ENCODE measurements around the gene GALNT15. TPM values are rescaled to one million over a fixed set of nuclear protein-coding genes. Genes with fewer than 3 reads are reported as not detected.

The GALNT15 gene
- polyA plus RNA-seq, 1 donor (not counting 4 experiments of a cell fraction or from before 2014, with no cell fraction given), result not detected

DNA sequence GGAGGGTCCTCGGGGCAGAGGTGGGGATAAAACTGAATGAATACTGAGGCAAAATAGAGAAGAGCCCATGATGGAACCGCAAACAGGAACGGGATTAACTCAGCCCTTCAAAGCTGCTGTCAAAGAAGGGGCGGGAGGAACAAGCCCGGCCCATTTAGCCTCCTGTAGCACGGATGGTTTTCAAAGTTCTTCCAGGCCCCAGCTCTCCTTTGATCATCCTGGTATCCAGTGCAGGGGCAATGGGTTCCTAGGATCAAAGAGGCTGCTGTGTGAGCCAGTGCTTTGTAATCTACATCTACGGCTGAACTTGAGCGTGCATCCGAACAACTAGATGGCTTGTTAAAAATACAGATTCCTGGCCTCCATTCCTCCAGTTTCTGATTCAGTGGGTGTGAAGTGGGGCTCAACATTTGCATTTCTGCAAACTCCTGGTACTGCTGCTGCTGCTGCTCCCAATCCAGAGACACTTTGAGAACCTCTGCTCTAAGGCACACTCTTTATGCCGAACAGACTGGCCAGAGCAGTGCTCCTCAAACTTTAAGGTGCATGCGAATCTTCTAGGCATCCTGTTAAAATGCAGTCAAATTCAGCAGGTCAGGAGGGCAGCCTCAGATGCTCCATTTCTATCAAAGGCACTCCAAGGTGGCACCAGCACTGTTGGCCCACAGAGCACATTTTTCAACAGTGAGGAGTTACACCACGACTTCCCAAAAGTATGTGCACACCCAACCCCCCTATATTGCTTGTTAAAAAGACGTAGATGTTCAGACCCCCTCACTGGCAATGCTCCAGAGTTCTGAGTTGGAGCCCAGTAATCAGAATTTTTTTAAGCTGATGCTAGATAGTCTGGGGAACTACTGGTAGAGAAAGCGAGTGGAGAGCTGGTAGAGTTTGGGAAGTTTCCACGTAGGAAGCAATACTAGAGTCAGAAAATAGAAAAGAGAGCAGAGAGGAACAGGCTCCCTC, 5.6 kb downstream of the GALNT15 start:
- DNase-seq (ENCODE audit: low read depth, low spot score), result no peak
- TF ChIP-seq EZH2 (IDR thresholded peaks at IDR 0.05; ENCODE audit: low read length), result no peak
- TF ChIP-seq, protein P1, sequence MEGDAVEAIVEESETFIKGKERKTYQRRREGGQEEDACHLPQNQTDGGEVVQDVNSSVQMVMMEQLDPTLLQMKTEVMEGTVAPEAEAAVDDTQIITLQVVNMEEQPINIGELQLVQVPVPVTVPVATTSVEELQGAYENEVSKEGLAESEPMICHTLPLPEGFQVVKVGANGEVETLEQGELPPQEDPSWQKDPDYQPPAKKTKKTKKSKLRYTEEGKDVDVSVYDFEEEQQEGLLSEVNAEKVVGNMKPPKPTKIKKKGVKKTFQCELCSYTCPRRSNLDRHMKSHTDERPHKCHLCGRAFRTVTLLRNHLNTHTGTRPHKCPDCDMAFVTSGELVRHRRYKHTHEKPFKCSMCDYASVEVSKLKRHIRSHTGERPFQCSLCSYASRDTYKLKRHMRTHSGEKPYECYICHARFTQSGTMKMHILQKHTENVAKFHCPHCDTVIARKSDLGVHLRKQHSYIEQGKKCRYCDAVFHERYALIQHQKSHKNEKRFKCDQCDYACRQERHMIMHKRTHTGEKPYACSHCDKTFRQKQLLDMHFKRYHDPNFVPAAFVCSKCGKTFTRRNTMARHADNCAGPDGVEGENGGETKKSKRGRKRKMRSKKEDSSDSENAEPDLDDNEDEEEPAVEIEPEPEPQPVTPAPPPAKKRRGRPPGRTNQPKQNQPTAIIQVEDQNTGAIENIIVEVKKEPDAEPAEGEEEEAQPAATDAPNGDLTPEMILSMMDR (optimal IDR thresholded peaks at IDR 0.05 in 1 of 3, IDR thresholded peaks at IDR 0.05 in 1 of 3, conservative IDR thresholded peaks at IDR 0.05 in 1 of 3; ENCODE audit: extremely low read depth in 1 of 3, insufficient read depth in 2 of 3, low read length in 3 of 3), result no peak
- dilution Hi-C loops (cut with MboI; ENCODE audit: extremely low pct_ligation_motif_present, low sequenced_read_pairs), result no loop called here
- Histone ChIP-seq H3K9me1 (ENCODE audit: control insufficient read depth, extremely low read depth, insufficient read depth, low read length) (no peaks in the 10 kb centered on the region), H3K4me3 (ENCODE audit: control insufficient read depth in 2 of 3, extremely low read depth in 1 of 3, insufficient read depth in 2 of 3, low read depth in 1 of 3, low read length in 3 of 3) (no peak overlapping the region), H3K4me1 (ENCODE audit: control insufficient read depth, extremely low read depth, insufficient read depth, low read length) (peaks cover 4% of the 10 kb centered on the region), H3K27ac (ENCODE audit: control insufficient read depth, insufficient read depth, low read length) (no peak overlapping the region), H3K36me3 (ENCODE audit: control insufficient read depth in 2 of 2, extremely low read depth in 1 of 2, insufficient read depth in 2 of 2, low read length in 2 of 2) (no peaks in the 10 kb centered on the region), H3K79me2 (ENCODE audit: control insufficient read depth, insufficient read depth, low read length) (no peaks in the 10 kb centered on the region), H3K4me2 (ENCODE audit: control insufficient read depth, extremely low read depth, insufficient read depth, low read depth, low read length) (no peak overlapping the region), H3K9me3 (ENCODE audit: control insufficient read depth, low read depth, low read length) (no peaks in the 10 kb centered on the region), H4K20me1 (ENCODE audit: control insufficient read depth, extremely low read depth, insufficient read depth, low read length) (no peaks in the 10 kb centered on the region), H3K27me3 (ENCODE audit: control insufficient read depth, extremely low read depth, insufficient read depth, low read length) (no peaks in the 10 kb centered on the region), H3K9ac (ENCODE audit: control insufficient read depth, extremely low read depth, insufficient read depth, low read length) (no peak overlapping the region), H2AFZ (ENCODE audit: control insufficient read depth, low read length) (no peak overlapping the region)
- no peak for FAIRE-seq

DNA sequence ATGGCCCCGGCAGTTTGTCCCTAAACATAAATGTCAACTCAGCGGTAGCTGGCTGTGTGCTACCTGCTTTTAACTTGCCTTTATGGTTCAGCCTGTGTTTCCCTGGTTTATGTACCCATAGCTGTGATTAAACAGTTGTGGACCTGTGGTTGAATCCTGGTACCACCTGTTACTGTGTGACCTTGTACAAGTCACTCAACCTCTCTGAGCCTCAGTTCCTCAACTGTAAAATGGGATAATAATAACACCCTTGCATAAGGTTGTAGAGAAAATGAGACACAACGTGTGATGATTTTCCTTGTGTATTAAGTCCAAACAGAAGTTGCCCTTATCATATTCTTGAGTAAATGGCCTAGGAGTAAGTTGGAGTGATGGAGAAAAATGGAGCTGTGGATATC, 6.3 kb downstream of the GALNT15 start:
- H3K36me3 ChIP-seq (ENCODE audit: control insufficient read depth in 2 of 2, extremely low read depth in 1 of 2, insufficient read depth in 2 of 2, low read length in 2 of 2), result no peaks in the 10 kb centered on the region
- no peaks in the 10 kb centered on the region for H4K20me1 ChIP-seq (ENCODE audit: control insufficient read depth, extremely low read depth, insufficient read depth, low read length)
- FAIRE-seq, result no peak
- no peaks in the 10 kb centered on the region for H3K79me2 ChIP-seq (ENCODE audit: control insufficient read depth, insufficient read depth, low read length)
- dilution Hi-C loops (cut with MboI; ENCODE audit: extremely low pct_ligation_motif_present, low sequenced_read_pairs), result no loop called here
- no peak for DNase-seq (ENCODE audit: low read depth, low spot score)
- no peaks in the 10 kb centered on the region for H3K9me3 ChIP-seq (ENCODE audit: control insufficient read depth, low read depth, low read length)
- H3K4me3 ChIP-seq (ENCODE audit: control insufficient read depth in 2 of 3, extremely low read depth in 1 of 3, insufficient read depth in 2 of 3, low read depth in 1 of 3, low read length in 3 of 3), result no peak overlapping the region
- no peak overlapping the region for H3K9ac ChIP-seq (ENCODE audit: control insufficient read depth, extremely low read depth, insufficient read depth, low read length)
- H3K4me1 ChIP-seq (ENCODE audit: control insufficient read depth, extremely low read depth, insufficient read depth, low read length), result peaks cover 4% of the 10 kb centered on the region
- H2AFZ ChIP-seq (ENCODE audit: control insufficient read depth, low read length), result no peak overlapping the region
- H3K4me2 ChIP-seq (ENCODE audit: control insufficient read depth, extremely low read depth, insufficient read depth, low read depth, low read length), result no peak overlapping the region
- H3K27me3 ChIP-seq (ENCODE audit: control insufficient read depth, extremely low read depth, insufficient read depth, low read length), result no peaks in the 10 kb centered on the region
- H3K27ac ChIP-seq (ENCODE audit: control insufficient read depth, insufficient read depth, low read length), result no peak overlapping the region
- H3K9me1 ChIP-seq (ENCODE audit: control insufficient read depth, extremely low read depth, insufficient read depth, low read length), result no peaks in the 10 kb centered on the region
- TF ChIP-seq EZH2 (IDR thresholded peaks at IDR 0.05; ENCODE audit: low read length), result no peak
- TF ChIP-seq, protein P1 (optimal IDR thresholded peaks at IDR 0.05 in 1 of 3, IDR thresholded peaks at IDR 0.05 in 1 of 3, conservative IDR thresholded peaks at IDR 0.05 in 1 of 3; ENCODE audit: extremely low read depth in 1 of 3, insufficient read depth in 2 of 3, low read length in 3 of 3), result no peak

Measured in keratinocyte (primary cell).